GM23338 (cell line): Measurements from ENCODE around the gene GNAO1. TPM values are rescaled to one million over a fixed set of nuclear protein-coding genes. Genes with fewer than 3 reads are reported as not detected.

ENCODE experiments used
- ATAC-seq: fragments of 200-7000 bp; cut with Tn5 transposase; 3 replicates; pipeline ENCODE4 v1.9.1; 2020
- DNase-seq: peaks from one replicate; pipeline ENCODE4 v3.0.0-alpha.2; 2015; ENCODE audit warnings: low spot score
- H2AFZ ChIP-seq: fragments of 200-600 bp; sonication (generic); 2 replicates; pipeline ENCODE4 v1.8.0; 2016; ENCODE audit warnings: antibody characterized with exemption, mild to moderate bottlenecking, moderate library complexity
- H3F3A ChIP-seq: fragments of 200-600 bp; sonication (generic); replicated peaks from 2 replicates; pipeline ENCODE4 v1.8.0; 2017; ENCODE audit warnings: antibody characterized with exemption, mixed run types, low read depth
- H3K27ac ChIP-seq: fragments of 200-600 bp; sonication (generic); 2 replicates; pipeline ENCODE4 v1.6.1; 2016; ENCODE audit warnings: low read depth
- H3K27me3 ChIP-seq: fragments of 200-600 bp; sonication (generic); 2 replicates; pipeline ENCODE4 v1.8.0; 2016; ENCODE audit warnings: mild to moderate bottlenecking, mixed run types, moderate library complexity; ENCODE audit not compliant: insufficient read depth
- H3K36me3 ChIP-seq: fragments of 200-600 bp; sonication (generic); 2 replicates; pipeline ENCODE4 v1.8.0; 2016; ENCODE audit warnings: mild to moderate bottlenecking; ENCODE audit not compliant: insufficient read depth
- H3K4me1 ChIP-seq: fragments of 200-600 bp; sonication (generic); 2 replicates; pipeline ENCODE4 v1.8.0; 2016; ENCODE audit warnings: mild to moderate bottlenecking, moderate library complexity; ENCODE audit not compliant: insufficient read depth
- H3K4me2 ChIP-seq: fragments of 200-600 bp; sonication (generic); 2 replicates; pipeline ENCODE4 v1.7.1; 2017; ENCODE audit warnings: mixed run types
- H3K4me3 ChIP-seq: fragments of 200-600 bp; sonication (generic); 2 replicates; pipeline ENCODE4 v1.6.1; 2016; ENCODE audit warnings: mixed run types
- H3K79me2 ChIP-seq: fragments of 200-600 bp; sonication (generic); replicated peaks from 2 replicates; pipeline ENCODE4 v1.8.0; 2017; ENCODE audit warnings: mild to moderate bottlenecking; ENCODE audit not compliant: insufficient read depth
- H3K9me2 ChIP-seq: fragments of 200-600 bp; sonication (generic); 2 replicates; pipeline ENCODE4 v1.8.0; 2017; ENCODE audit not compliant: insufficient read depth
- H4K20me1 ChIP-seq: fragments of 200-600 bp; sonication (generic); replicated peaks from 2 replicates; pipeline ENCODE4 v1.8.0; 2017; ENCODE audit warnings: mild to moderate bottlenecking; ENCODE audit not compliant: insufficient read depth
- H3K27ac Mint-ChIP-seq: 2 replicates; pipeline ENCODE4 v1.8.0; 2020; ENCODE audit warnings: inconsistent platforms, mild to moderate bottlenecking, moderate library complexity, mixed read lengths
- H3K27me3 Mint-ChIP-seq: 3 replicates; pipeline ENCODE4 v1.8.0; 2022; ENCODE audit warnings: low read depth, mild to moderate bottlenecking, moderate library complexity, mixed read lengths, inconsistent platforms; ENCODE audit not compliant: insufficient read depth, poor library complexity
- H3K36me3 Mint-ChIP-seq: 3 replicates; pipeline ENCODE4 v1.8.0; 2021; ENCODE audit warnings: low read depth, mild to moderate bottlenecking, inconsistent platforms, moderate library complexity, mixed read lengths
- H3K4me1 Mint-ChIP-seq: 3 replicates; pipeline ENCODE4 v1.8.0; 2020; ENCODE audit warnings: mild to moderate bottlenecking, inconsistent platforms, mixed read lengths
- H3K4me3 Mint-ChIP-seq: 3 replicates; pipeline ENCODE4 v1.8.0; 2021; ENCODE audit warnings: moderate library complexity, mild to moderate bottlenecking, inconsistent platforms, mixed read lengths
- H3K9me3 Mint-ChIP-seq: 3 replicates; pipeline ENCODE4 v1.8.0; 2020; ENCODE audit warnings: moderate library complexity, mild to moderate bottlenecking, inconsistent platforms, mixed read lengths
- CTCF ChIP-seq, 2 experiments: fragments of 200-600 bp in 1 of 2; sonication (generic) in 1 of 2; conservative IDR thresholded peaks; 2 replicates each; pipeline versions ENCODE4 v1.5.1 to v1.6.1; 2016 to 2017; ENCODE audit warnings: antibody characterized with exemption in 2 of 2, low read depth in 2 of 2, mild to moderate bottlenecking in 2 of 2, moderate library complexity in 1 of 2
- ETS1 ChIP-seq: IDR thresholded peaks from 2 replicates; pipeline ENCODE4 v1.6.1; 2016; ENCODE audit warnings: antibody characterized with exemption
- EZH2phosphoT487 ChIP-seq: fragments of 200-600 bp; sonication (generic); IDR thresholded peaks from one replicate; pipeline ENCODE4 v1.8.1; 2018; ENCODE audit warnings: antibody characterized with exemption; ENCODE audit not compliant: unreplicated experiment
- JUNB ChIP-seq: IDR thresholded peaks from one replicate; pipeline ENCODE4 v1.6.1; 2016; ENCODE audit warnings: antibody characterized with exemption; ENCODE audit not compliant: unreplicated experiment
- NANOG ChIP-seq: IDR thresholded peaks from 2 replicates; pipeline ENCODE4 v1.6.1; 2016; ENCODE audit warnings: antibody characterized with exemption, borderline replicate concordance
- POLR2AphosphoS5 ChIP-seq: IDR thresholded peaks from 2 replicates; pipeline ENCODE4 v1.6.1; 2016; ENCODE audit warnings: antibody characterized with exemption, low read depth
- REST ChIP-seq: IDR thresholded peaks from one replicate; pipeline ENCODE4 v1.6.1; 2018; ENCODE audit warnings: antibody characterized with exemption; ENCODE audit not compliant: unreplicated experiment
- ZNF114 ChIP-seq: fragments of 250-450 bp; sonication (Bioruptor Pico); IDR thresholded peaks from 2 replicates; pipeline ENCODE4 v1.5.0; 2020; ENCODE audit warnings: mild to moderate bottlenecking, moderate library complexity
- ZNF331 ChIP-seq: fragments of 250-450 bp; sonication (Bioruptor Pico); IDR thresholded peaks from 2 replicates; pipeline ENCODE4 v1.5.0; 2020; ENCODE audit warnings: low read depth, mild to moderate bottlenecking, moderate library complexity
- ZNF462 ChIP-seq: fragments of 250-450 bp; sonication (Bioruptor Pico); IDR thresholded peaks from 2 replicates; pipeline ENCODE4 v1.5.0; 2020; ENCODE audit warnings: mild to moderate bottlenecking, moderate library complexity
- polyA plus RNA-seq: library from polyadenylated mRNA; unstranded; fragments of >200 nt; fragmentation: Nextera tagmentation; extraction: Ambion mirVana; gene quantifications from 2 replicates; pipeline ENCODE4 v1.2.1, GENCODE V29; 2016
- total RNA-seq: library from RNA; depleted of rRNA; stranded (reverse); fragments of >200 nt; shearing (Covaris generic); gene quantifications from 2 replicates; pipeline ENCODE4 v1.2.3, GENCODE V29; 2014

The GNAO1 gene
- total and polyA plus RNA-seq, 2 experiments from 2014 or later: 6.5 to 24.8 TPM

GRCh38 chr16:56267888-56268287, 76.6 kb downstream of the GNAO1 start:
- peaks cover 4% of the 10 kb centered on the region for H3K27me3 Mint-ChIP-seq

More at GRCh38 chr16:56267888-56268287, 76.6 kb downstream of the GNAO1 start:
- H3K4me1 ChIP-seq: peaks cover 10% of the 10 kb centered on the region; the same call in 1 of the 2 replicates
- H3K4me3 ChIP-seq: no peak overlapping the region
- H3K9me2 ChIP-seq: peaks cover 5% of the 10 kb centered on the region; the same call in 1 of the 2 replicates
- Mint-ChIP-seq H3K27ac (no peak overlapping the region), H3K4me1 (peaks cover 24% of the 10 kb centered on the region), H3K4me3 (no peak overlapping the region), H3K9me3 (peaks cover 2% of the 10 kb centered on the region; the same call in 2 of the 3 replicates), H3K36me3 (peaks cover 6% of the 10 kb centered on the region; the same call in 1 of the 3 replicates)
- H3F3A ChIP-seq: no peaks in the 10 kb centered on the region
- no peaks in the 10 kb centered on the region for H4K20me1 ChIP-seq
- no peaks in the 10 kb centered on the region for H3K36me3 ChIP-seq
- no peak overlapping the region for H3K27ac ChIP-seq
- DNase-seq (no peak), ATAC-seq (no peak)
- no peaks in the 10 kb centered on the region for H3K27me3 ChIP-seq
- no peak overlapping the region for H2AFZ ChIP-seq
- H3K4me2 ChIP-seq: no peak overlapping the region
- no peaks in the 10 kb centered on the region for H3K79me2 ChIP-seq
- TF ChIP-seq JUNB: no peak
- TF ChIP-seq ETS1: no peak
- no peak for TF ChIP-seq REST
- TF ChIP-seq POLR2AphosphoS5: no peak
- TF ChIP-seq EZH2phosphoT487: no peak
- TF ChIP-seq NANOG: no peak
- TF ChIP-seq ZNF331 (CRISPR knock-in tag): no peak
- no peak for TF ChIP-seq ZNF462
- no peak for TF ChIP-seq ZNF114 (CRISPR knock-in tag)
- TF ChIP-seq CTCF (conservative IDR thresholded peaks at IDR 0.05; ENCODE audit: low read depth in 2 of 2): no peak
